ENCODE results near the gene RTF1. TPM values are rescaled to one million over a fixed set of nuclear protein-coding genes. Genes with fewer than 3 reads are reported as not detected.
"Not testable (repeated sequence)": the region's sequence is repeated elsewhere in the genome, so short reads cannot be mapped to it uniquely, and the experiment has no call there.

RTF1 gene
- total RNA-seq, 1 donor from 2014 or later, result 54.4 TPM

DNA sequence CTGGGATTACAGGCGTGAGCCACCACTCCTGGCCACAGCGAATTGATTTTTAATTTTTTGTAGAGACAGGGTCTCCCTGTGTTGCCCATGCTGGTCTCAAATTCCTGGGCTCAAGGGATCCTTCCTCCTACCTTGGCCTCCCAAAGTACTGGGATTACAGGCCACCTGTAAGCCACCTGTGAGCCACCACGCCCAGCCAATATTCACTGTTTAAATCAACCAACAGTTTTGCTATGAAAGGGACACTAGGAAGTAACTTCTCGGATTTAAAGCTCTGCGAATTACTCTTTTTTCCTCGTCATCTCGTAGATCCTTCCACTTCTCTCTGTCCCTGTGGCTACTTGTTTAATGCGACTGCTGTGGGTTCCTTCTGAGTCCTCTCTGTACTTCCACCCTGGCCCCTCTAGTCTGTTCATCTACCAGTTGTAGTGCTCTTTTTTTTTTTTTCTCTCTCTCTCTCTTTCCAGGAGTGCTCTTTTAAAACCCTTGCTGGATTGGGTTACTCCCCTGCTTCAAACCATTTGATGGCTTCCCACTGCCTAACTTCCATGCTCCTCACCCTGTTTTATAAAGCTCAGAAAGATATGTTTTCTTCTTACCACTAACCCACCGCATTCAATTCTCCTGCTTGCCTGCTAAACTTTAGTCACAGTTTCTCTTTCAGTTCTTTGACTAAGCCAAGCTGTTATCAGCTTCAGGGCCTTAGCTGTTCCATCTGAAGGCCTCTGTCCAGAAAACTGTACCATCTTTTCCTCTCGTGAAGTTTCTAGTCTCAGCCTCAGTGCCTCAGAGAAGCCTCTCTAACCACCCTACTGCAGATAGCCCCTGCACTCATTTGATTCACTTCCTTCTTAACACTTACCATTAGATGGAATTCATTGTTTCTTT, 12.4 kb downstream of the RTF1 start:
- H3K27ac Mint-ChIP-seq, result peak overlapping the region; percentile 69
- H3K36me3 Mint-ChIP-seq, result peaks cover 17% of the 10 kb centered on the region
- H3K4me3 Mint-ChIP-seq, result no peak overlapping the region
- no peak for DNase-seq (ENCODE audit: extremely low spot score, unreplicated experiment)
- no peak for TF ChIP-seq CTCF (conservative IDR thresholded peaks at IDR 0.05)
- no peaks in the 10 kb centered on the region for H3K27me3 Mint-ChIP-seq
- no peaks in the 10 kb centered on the region for H3K9me3 Mint-ChIP-seq
- peaks cover 10% of the 10 kb centered on the region for H3K4me1 Mint-ChIP-seq (ENCODE audit: unreplicated experiment)

DNA sequence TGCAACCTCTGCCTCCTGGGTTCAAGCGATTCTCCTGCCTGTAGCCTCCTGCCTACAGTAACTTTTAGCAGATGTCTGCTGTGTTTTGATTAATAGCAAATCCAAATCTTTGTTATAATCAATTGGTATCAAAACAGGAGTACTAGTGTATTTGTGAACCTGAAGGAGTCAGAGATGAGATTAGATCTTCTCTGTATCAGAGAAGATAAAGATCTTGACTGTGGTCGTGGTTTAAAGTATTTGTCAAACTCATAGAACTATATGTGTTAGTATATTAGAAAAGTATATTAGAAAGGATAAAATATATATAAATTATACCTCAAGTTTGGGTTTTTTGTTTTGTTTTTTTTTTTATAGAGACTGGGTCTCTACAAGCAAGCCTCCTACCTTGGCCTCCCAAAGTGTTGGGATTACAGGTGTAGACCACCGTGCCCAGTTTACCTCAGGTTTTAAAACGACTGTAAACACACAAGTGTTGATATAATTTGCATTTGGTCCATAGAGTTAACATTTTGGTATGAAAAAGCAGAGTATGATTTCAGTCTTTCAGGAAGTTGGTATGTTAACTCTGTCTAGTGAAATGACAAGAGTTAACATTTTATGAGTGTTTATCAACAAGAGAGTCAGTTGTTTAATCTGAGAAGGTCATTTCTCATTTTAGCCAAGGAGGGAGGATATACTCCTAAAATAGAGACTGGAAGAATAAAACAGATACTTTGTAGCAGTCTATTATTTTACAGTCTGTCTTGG, 18.3 kb downstream of the RTF1 start:
- Mint-ChIP-seq H3K4me3 (no peak overlapping the region), H3K9me3 (no peaks in the 10 kb centered on the region), H3K36me3 (peaks cover 14% of the 10 kb centered on the region), H3K27me3 (no peaks in the 10 kb centered on the region), H3K27ac (no peak overlapping the region), H3K4me1 (ENCODE audit: unreplicated experiment) (peaks cover 4% of the 10 kb centered on the region)
- no peak for TF ChIP-seq CTCF (conservative IDR thresholded peaks at IDR 0.05)
- DNase-seq (ENCODE audit: extremely low spot score, unreplicated experiment), result no peak

GRCh38 chr15:41437448-41437847, 20.6 kb downstream of the RTF1 start:
- Mint-ChIP-seq H3K27ac (no peak overlapping the region), H3K4me1 (ENCODE audit: unreplicated experiment) (peaks cover 12% of the 10 kb centered on the region), H3K9me3 (no peaks in the 10 kb centered on the region), H3K36me3 (peaks cover 22% of the 10 kb centered on the region), H3K4me3 (no peak overlapping the region), H3K27me3 (no peaks in the 10 kb centered on the region)
- TF ChIP-seq CTCF (conservative IDR thresholded peaks at IDR 0.05), result no peak
- DNase-seq (ENCODE audit: extremely low spot score, unreplicated experiment), result no peak

DNA sequence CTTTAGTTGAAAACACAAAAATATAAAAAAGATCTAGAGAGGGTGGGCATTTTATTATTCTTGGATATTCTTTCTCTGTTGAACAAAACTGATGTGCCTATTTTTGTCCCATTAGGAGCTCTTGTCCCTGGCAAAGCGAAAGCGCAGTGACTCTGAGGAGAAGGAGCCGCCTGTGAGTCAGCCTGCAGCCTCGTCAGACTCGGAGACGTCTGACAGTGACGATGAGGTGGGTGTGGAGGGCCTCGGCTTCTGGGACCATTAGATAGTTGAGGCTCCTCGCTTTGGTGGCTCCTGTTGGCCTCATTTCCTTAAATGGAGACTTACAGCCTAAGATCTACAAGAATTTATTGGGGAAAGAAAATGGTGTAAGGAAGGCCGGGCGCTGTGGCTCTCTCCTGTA, 21.3 kb downstream of the RTF1 start:
- H3K27ac Mint-ChIP-seq, result no peak overlapping the region
- H3K4me3 Mint-ChIP-seq, result no peak overlapping the region
- H3K36me3 Mint-ChIP-seq, result peaks cover 25% of the 10 kb centered on the region
- peaks cover 12% of the 10 kb centered on the region for H3K4me1 Mint-ChIP-seq (ENCODE audit: unreplicated experiment)
- no peaks in the 10 kb centered on the region for H3K27me3 Mint-ChIP-seq
- H3K9me3 Mint-ChIP-seq, result no peaks in the 10 kb centered on the region
- DNase-seq (ENCODE audit: extremely low spot score, unreplicated experiment), result no peak
- no peak for TF ChIP-seq CTCF (conservative IDR thresholded peaks at IDR 0.05)

- not testable (repeated sequence) for H3K9me3 Mint-ChIP-seq; H3K4me3 Mint-ChIP-seq; DNase-seq (ENCODE audit: extremely low spot score, unreplicated experiment); H3K27ac Mint-ChIP-seq; H3K27me3 Mint-ChIP-seq
- H3K4me1 Mint-ChIP-seq (ENCODE audit: unreplicated experiment), result peaks cover 12% of the 10 kb centered on the region
- peaks cover 28% of the 10 kb centered on the region for H3K36me3 Mint-ChIP-seq
Observed at GRCh38 chr15:41438745-41439144, 21.9 kb downstream of the RTF1 start.

DNA sequence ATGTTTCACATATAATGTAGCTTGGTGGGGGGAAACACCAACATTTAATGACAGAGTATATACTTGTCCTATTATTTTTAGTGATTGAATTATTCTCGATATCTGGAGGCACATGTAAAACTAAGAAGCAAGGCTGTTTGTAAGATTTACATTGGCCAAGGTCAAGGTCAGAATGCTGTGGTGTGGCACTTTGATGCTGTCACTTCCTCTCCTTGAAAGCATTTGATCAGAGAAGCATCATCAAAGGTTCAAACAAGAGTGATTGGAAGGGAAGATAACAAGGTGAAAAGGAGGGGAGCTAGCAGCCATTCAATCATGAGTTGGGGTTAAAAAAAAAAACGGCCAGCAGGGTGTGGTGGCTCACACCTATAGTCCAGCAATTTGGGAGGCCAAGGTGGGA, 26.4 kb downstream of the RTF1 start:
- no peak for TF ChIP-seq CTCF (conservative IDR thresholded peaks at IDR 0.05)
- peaks cover 8% of the 10 kb centered on the region for H3K4me1 Mint-ChIP-seq (ENCODE audit: unreplicated experiment)
- H3K27ac Mint-ChIP-seq, result no peak overlapping the region
- no peak for DNase-seq (ENCODE audit: extremely low spot score, unreplicated experiment)
- no peaks in the 10 kb centered on the region for H3K9me3 Mint-ChIP-seq
- peaks cover 26% of the 10 kb centered on the region for H3K36me3 Mint-ChIP-seq
- no peak overlapping the region for H3K4me3 Mint-ChIP-seq
- no peaks in the 10 kb centered on the region for H3K27me3 Mint-ChIP-seq

Data from type B pancreatic cell (in vitro differentiated cells).